ENCODE results near the gene BDH1.

- no peak for TF ChIP-seq CTCF (IDR thresholded peaks at IDR 0.05)
- no peak for TF ChIP-seq POLR2A (IDR thresholded peaks at IDR 0.05)
Observed at GRCh38 chr3:197472151-197472550, 83.6 kb downstream of the BDH1 start.

Measured in esophagus squamous epithelium (tissue), 4 donors.